Thyroid gland (tissue), 4 donors: Measurements from ENCODE around the gene ANTXR1. TPM values are rescaled to one million over a fixed set of nuclear protein-coding genes. Genes with fewer than 3 reads are reported as not detected.
A peak's percentile ranks its signal among the peaks of the same experiment; 100 is the strongest.

Source experiments
- DNase-seq, 2 donors: peaks; one replicate each; pipeline ENCODE4 v3.0.0-alpha.2; 2019
- H3K27ac ChIP-seq, 3 donors: fragments of 200-600 bp; sonication (generic); 1 replicate in 2 of 3; 2 replicates in 1 of 3; pipeline ENCODE4 v1.5.1; 2016 to 2019; ENCODE audit warnings: mild to moderate bottlenecking in 1 of 3, moderate library complexity in 1 of 3
- H3K27me3 ChIP-seq: fragments of 200-600 bp; sonication (generic); one replicate; pipeline ENCODE4 v1.5.1; 2019
- H3K36me3 ChIP-seq, 2 donors: fragments of 200-600 bp; sonication (generic); one replicate each; pipeline ENCODE4 v1.5.1; 2016 to 2019
- H3K4me1 ChIP-seq, 2 donors: fragments of 200-600 bp; sonication (generic); one replicate each; pipeline ENCODE4 v1.5.1; 2017 to 2019
- H3K4me3 ChIP-seq, 3 donors: fragments of 200-600 bp; sonication (generic); replicated peaks in 1 of 3; 1 replicate in 2 of 3; 2 replicates in 1 of 3; pipeline ENCODE4 v1.5.1; 2016; ENCODE audit warnings: mild to moderate bottlenecking in 1 of 3
- H3K9me3 ChIP-seq: fragments of 200-600 bp; sonication (generic); one replicate; pipeline ENCODE4 v1.5.1; 2017
- CTCF ChIP-seq, 6 experiments: fragments of 200-600 bp in 3 of 6; fragments of 450-650 bp in 3 of 6; sonication (generic) in 3 of 6; IDR thresholded peaks; one replicate each; pipeline ENCODE4 v1.5.1; 2016 to 2019; ENCODE audit warnings: antibody characterized with exemption in 6 of 6, mild to moderate bottlenecking in 2 of 6, inconsistent platforms in 1 of 6, moderate library complexity in 1 of 6
- POLR2A ChIP-seq, 2 donors: fragments of 450-650 bp; IDR thresholded peaks; one replicate each; pipeline ENCODE4 v1.6.1; 2017; ENCODE audit warnings: antibody characterized with exemption in 2 of 2, mild to moderate bottlenecking in 2 of 2, moderate library complexity in 1 of 2
- WGBS, 2 donors: methylation state at CpG; one replicate each; pipeline ENCODE4 v1.1.5; 2017; 5-methylcytosine and 5-hydroxymethylcytosine counted together
- intact Hi-C: fragments of 100-400 bp; cut with DNase I; formaldehyde crosslinking; loops from one replicate; pipeline ENCODE4 v1.15.1; 2023
- total RNA-seq, 4 donors: library from RNA; depleted of rRNA; stranded (reverse); fragments of >200 nt; gene quantifications; one replicate each; pipeline ENCODE4 v1.2.3, GENCODE V29; 2016

Gene ANTXR1
- total RNA-seq, 4 donors from 2014 or later, result 56.4 to 103 (median 79.3) TPM

- WGBS, 2 donors, result 80 to 86% methylated on average over 2 of the region's 2 CpGs
- no peak for DNase-seq
- Histone ChIP-seq H3K4me1 (peaks cover 0 to 8% of the 10 kb centered on the region in 2 donors), H3K9me3 (no peaks in the 10 kb centered on the region), H3K4me3 (no peak overlapping the region), H3K27ac (no peak overlapping the region), H3K36me3 (no peaks in the 10 kb centered on the region), H3K27me3 (no peaks in the 10 kb centered on the region)
- intact Hi-C loops, result no loop called here
- TF ChIP-seq CTCF (IDR thresholded peaks at IDR 0.05) (no peak), POLR2A (IDR thresholded peaks at IDR 0.05) (no peak)
Observed at GRCh38 chr2:69095305-69095704, 82.3 kb downstream of the ANTXR1 start.

- 90 to 95% methylated on average over 2 of the region's 2 CpGs for WGBS, 2 donors
- TF ChIP-seq POLR2A (IDR thresholded peaks at IDR 0.05), result no peak
- no peak for TF ChIP-seq CTCF (IDR thresholded peaks at IDR 0.05)
- H3K9me3 ChIP-seq, result no peaks in the 10 kb centered on the region
- intact Hi-C loops, result no loop called here
- no peak overlapping the region for H3K27ac ChIP-seq
- peaks cover 0 to 8% of the 10 kb centered on the region in 2 donors for H3K4me1 ChIP-seq
- H3K27me3 ChIP-seq, result no peaks in the 10 kb centered on the region
- H3K36me3 ChIP-seq, result no peaks in the 10 kb centered on the region
- no peak overlapping the region for H3K4me3 ChIP-seq
- DNase-seq, result no peak
Observed at GRCh38 chr2:69096326-69097095, 83.5 kb downstream of the ANTXR1 start.

GRCh38 chr2:69097148-69097610 is 84.2 kb downstream of the ANTXR1 start:
- Histone ChIP-seq H3K27me3 (no peaks in the 10 kb centered on the region), H3K4me3 (no peak overlapping the region), H3K36me3 (no peaks in the 10 kb centered on the region), H3K9me3 (no peaks in the 10 kb centered on the region), H3K4me1 (peaks cover 0 to 8% of the 10 kb centered on the region in 2 donors), H3K27ac (no peak overlapping the region)
- WGBS, 2 donors, result 58 to 69% methylated on average over 2 of the region's 2 CpGs
- DNase-seq, result peak; percentile 25 to 27
- TF ChIP-seq POLR2A (IDR thresholded peaks at IDR 0.05) (no peak), CTCF (IDR thresholded peaks at IDR 0.05) (no peak)
- intact Hi-C loops, result no loop called here

GRCh38 chr2:69097891-69098655 is 85.1 kb downstream of the ANTXR1 start:
- Histone ChIP-seq H3K27me3 (no peaks in the 10 kb centered on the region), H3K9me3 (no peaks in the 10 kb centered on the region), H3K36me3 (peaks cover 0 to 4% of the 10 kb centered on the region in 2 donors), H3K4me3 (no peak overlapping the region), H3K27ac (no peak overlapping the region), H3K4me1 (peaks cover 0 to 8% of the 10 kb centered on the region in 2 donors)
- TF ChIP-seq CTCF (IDR thresholded peaks at IDR 0.05), result no peak
- TF ChIP-seq POLR2A (IDR thresholded peaks at IDR 0.05), result no peak
- no peak for DNase-seq
- WGBS, 2 donors, result 86 to 97% methylated on average over 2 of the region's 2 CpGs
- intact Hi-C loops, result no loop called here

GRCh38 chr2:69099541-69099940 is 86.6 kb downstream of the ANTXR1 start:
- no peak for DNase-seq
- no peak for TF ChIP-seq CTCF (IDR thresholded peaks at IDR 0.05)
- TF ChIP-seq POLR2A (IDR thresholded peaks at IDR 0.05), result no peak
- intact Hi-C loops, result no loop called here
- no peak overlapping the region for H3K27ac ChIP-seq
- peaks cover 0 to 8% of the 10 kb centered on the region in 2 donors for H3K4me1 ChIP-seq
- H3K9me3 ChIP-seq, result no peaks in the 10 kb centered on the region
- peaks cover 0 to 6% of the 10 kb centered on the region in 2 donors for H3K36me3 ChIP-seq
- no peaks in the 10 kb centered on the region for H3K27me3 ChIP-seq
- H3K4me3 ChIP-seq, result no peak overlapping the region
